ENCODE measurements around the gene STK32C.

STK32C gene

DNA sequence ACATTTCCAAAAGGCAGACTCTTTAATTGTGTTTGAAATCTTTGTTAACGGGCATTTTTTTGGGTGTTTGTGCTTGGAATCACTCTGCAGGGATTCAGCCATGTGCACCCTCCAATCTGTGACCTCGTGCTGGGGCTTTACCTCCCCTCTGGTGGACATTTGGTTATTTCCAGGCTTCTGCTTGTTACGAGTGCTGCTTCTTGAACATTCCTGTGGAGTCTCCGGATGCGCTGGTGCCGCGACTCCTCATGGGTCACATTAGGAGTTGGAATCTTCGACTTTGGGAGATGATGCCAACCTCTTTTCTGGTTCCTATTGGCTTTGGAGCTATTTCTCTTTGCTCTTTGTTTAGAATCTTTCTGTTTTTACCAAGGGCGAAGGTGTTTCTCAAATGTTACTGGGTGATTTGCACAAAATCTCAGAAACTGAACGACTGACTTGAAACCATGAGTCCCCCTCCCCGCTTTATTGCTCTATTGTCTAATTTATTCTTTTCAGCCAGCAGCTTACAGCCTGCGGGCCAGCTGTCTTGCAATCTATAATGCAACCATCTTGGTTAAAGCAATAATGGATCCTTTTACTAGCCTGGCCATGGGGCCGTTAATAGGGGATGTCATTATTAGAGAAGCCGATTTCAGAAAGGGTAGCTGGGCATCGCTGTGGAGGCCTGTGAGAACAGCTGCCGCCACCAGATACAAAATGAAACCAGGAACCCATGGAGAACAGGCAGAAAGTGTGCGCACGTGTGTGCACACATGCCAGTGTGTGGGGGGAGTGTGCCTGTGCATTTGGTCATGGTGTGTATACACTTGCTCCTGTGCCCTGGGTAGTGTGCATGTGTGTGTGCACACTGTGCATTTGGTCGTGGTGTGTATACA is 130.9 kb downstream of the STK32C start:
- DNase-seq = no peak

DNA sequence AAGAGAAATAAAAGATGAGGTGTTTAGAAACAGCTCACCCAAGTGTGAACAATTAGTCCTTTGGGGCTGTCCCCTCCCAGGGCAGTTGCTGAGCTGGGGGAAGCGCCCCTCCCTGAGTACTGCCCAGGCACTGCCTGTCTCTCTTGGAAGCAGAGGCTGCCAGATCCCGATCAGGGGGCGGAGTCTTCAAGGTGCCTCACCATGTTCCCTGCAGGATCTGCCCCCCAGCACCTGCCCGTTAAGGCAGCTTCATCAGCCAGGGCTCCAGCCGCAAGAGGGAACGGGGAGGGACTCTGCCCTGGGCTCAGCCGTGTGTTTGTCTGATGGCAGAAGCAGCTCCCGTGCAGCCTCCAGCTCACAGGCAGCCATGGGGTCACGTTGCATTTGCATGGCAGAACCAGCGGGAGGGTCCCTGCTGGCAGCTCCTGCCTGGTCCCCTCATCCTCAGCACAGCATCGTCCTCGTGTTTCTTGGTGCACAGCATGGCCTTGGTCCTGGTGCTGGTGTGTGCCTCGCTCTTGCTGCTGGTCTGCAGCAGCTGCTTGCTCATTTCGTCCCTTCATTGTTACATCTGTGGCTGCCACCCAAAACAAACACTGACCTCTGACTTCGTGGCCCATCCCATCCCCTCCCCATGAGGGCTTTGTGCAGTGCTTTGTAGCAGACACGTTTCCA is 131.7 kb downstream of the STK32C start:
- no peak for DNase-seq

DNA sequence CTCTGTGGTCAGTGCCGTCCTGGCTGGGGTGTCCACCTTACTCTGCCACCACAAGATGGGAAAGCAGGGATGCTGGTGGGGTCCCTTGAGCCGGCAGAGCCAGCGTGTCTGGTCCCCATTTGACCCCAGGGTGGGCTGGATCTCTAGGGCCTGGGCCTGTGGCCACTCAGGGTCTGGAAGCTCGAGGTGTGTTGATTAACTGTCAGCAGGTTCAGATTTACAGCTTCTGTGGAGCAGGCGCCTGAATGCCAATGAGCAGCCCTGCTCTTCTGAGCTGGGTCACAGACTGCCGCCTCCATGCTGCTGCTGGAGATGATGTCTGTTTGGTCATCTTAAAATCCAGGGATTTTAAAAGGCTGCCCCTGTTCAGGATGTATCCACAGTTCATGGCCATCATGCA is 132.3 kb downstream of the STK32C start:
- no peak for DNase-seq

DNA sequence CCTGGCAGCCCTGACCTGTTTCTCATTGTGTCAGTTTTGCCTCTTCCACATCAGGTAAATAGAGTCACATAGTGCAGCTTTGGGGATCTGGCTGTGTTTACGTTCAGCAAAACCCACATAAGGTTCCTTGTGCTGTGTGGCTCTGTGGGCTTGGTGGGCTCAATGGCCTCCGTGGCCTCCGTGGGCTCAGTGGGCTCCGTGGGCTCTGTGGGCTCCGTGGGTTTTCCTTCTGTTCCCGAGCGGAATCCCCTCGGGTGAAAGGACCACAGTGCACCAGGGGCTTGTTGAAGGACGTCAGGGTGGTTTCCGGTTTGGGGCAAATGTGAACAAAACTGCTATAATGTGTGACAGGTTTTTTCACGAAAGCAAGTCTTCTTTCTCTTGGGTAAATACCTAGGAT is 133.5 kb downstream of the STK32C start:
- no peak for DNase-seq

DNA sequence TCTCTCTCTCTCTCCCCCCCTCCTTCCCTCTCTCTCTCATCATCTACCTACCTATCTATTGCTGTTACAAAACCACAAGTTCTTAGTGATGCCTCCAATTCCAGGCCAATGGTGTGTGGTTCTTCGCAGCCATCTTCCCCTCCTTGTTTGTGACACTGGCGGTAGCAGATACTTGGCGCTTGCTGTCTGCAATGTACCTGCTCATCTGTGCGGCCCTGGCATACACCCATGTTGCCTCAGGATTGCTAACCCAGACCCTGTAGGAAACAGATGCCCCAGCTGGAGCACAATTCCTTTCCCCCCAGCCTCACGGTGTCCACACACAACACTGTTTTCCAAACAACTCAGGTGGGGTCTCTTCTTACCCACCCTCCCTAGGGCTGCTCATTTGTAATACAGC is 134.6 kb downstream of the STK32C start:
- DNase-seq = no peak

DNA sequence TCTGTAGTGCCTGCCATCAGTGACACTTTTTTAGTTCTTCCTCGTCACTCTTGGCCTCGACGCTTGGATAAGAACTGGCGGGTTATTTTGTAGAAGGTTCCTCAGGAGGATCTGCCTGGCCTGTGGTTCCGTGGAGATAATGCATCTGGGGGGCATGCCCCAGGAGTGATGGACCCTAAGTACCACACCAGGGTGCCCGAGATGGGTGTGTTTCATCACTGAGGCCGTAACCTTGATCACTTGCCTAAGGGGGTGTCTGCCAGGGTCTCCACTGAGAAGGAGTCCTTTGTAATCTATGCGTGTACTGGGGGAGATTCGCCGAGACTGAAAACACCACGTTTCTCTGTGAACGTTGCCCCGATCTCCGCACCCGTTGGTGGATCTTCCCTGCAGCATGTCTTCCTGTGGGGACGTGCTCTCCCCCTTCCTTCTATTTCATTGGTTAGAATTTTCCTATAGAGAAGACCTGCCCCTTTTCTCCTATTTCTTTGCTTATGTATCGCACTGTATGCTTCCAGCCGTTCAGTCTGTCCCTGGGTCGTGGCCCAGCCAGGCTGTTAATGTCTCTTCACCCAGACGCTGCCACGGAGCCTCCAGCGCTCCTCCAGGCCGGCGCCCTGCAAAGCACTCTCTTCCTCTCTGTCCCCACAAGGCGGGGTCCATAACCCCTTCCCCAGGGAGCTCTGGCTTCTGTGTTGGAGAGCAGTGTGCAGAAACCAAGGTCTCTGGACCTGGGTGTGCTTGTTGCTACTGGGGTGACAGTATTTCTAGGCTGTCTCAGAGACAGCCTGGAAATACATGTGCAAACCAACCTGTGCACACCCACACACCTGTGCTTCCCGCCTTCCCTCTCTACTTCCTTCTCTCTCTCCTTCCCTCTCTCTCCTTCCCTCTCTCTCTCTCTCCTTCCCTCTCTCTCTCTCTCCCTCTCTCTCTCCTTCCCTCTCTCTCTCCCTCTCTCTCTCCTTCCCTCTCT is 135.4 kb downstream of the STK32C start:
- DNase-seq = no peak

DNA sequence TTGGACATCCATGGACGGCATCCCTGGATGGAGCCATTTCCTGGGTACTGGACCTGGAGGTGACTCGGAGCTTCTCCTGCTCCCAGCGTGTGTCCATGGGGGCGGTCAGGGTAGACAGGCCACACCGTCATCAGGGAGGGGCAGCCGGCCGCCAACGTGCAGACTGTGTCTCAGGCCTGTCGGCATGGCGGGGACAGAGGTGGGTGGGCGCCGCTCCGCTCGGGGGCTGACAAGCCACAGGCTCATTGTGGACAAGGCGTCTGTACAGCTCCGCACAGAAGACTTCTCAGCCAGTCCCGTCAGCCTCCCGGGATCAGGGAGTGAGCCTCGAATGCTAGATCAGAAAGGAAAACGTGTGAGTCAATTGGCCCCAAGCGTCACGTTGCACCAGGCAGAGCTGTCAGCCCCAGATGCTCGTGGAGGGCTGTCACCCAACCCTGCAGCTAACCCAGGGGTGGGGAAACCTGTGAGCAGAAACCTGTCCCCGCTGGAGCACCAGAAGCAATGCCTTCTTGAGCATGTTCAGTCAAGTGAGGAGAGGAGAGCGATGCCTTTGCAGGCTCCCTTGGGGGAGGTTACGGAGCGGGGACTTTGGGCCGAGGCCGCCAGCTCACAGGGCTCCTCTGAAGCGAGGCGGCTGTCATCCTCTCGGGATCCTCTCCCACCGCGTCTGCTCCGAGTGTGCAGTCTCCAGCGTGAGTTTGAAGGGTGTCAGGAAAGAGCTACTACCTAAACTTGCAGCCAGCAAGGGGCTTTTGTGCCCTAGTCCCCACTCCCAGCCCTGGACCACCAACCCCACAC is 137.0 kb downstream of the STK32C start:
- no peak for DNase-seq

DNA sequence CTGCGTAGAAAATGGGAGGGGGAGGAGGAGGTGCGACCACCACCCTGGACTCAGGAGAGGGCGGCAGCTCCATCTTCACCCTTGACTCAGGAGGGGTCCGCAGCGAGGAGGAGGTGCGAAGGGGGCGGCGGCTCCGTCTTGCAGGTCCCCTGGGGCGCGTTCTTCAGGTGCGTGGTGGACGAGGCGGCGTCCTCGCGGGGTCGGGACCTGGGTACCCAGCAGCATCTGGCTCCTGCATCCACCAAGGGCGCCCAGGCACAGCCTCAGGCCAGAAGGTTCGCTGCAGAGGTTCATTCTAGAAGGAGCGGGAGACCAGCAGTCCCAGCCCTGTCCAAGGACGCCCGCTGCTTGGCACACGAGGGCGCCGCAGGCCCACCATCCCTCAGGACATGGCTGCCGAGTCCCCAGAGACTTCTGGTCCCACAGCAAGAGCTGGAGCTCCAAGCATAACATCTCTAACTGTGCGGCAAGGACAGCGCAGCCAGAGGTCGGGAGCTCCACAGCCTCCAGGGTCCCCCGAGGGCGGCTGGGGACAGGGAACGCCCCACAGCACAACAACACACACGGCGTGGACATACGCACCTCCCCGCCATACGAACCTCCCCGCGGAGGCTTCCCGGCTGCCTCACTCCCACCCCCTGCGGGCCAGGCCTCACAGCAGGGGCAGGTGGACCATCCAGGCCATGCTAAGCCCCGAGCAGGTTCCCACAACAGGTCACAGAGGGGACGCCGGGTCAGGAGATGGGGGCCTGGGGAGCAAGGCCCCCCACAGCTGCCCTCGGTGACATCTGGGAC is 137.8 kb downstream of the STK32C start:
- no peak for DNase-seq

DNA sequence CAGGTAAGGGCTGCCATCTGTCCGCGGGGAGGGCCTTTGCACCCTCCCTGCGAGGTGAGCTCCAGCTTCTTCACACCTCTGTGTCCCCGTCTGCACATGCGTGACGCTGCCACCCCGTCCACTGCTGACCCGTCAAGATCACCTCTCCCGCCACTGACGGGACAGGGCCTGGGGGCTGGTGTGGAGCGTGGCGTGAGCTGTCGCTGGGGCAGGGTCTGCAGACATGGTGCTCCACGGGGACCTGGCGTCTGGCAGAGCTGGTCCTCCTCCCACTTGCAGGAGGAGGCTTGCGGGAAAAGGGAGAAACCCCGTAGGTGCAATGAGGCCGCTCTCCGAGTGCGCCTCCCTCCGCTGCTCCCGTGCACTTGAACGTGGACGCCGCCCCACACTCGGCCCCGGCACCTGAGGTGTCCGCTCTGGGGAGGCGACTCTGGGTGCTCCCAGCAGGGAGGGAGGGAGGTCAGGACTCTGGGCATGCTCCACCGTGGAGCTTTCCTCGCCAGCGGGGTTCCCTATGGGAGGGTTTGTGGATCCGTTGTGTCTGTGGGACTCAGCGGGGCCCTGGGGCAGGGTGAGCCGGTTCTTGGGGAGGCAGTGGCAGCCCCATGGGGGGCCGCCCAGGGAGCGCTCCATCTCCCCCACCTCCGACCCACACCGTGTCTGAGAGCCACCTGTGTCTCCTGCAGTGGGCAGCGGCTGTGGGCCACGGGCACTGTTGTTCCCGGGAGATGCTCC is 138.6 kb downstream of the STK32C start:
- no peak for DNase-seq

DNA sequence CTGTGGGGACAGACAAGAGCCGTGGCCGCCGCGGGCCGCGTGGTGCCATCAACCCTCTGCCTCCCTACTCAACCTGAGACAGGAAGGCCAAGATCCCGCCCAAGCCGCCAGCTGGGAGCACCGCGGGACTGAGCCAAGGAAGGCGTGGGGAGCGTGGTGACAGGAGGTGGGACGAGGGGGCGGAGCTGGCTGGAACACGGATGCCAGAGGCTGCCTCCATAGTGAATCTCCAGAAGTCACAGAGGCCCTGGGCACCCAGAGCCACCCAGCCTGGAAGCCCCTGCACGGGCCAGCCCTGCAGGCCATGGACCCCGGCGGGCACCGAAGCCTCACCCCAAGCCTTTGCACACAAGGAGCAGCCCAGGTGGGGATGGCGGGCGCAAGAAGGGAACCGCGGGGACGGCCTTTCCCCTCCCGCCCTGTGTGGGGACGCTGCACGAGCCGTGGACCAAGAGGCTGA is 139.1 kb downstream of the STK32C start:
- no peak for DNase-seq

DNA sequence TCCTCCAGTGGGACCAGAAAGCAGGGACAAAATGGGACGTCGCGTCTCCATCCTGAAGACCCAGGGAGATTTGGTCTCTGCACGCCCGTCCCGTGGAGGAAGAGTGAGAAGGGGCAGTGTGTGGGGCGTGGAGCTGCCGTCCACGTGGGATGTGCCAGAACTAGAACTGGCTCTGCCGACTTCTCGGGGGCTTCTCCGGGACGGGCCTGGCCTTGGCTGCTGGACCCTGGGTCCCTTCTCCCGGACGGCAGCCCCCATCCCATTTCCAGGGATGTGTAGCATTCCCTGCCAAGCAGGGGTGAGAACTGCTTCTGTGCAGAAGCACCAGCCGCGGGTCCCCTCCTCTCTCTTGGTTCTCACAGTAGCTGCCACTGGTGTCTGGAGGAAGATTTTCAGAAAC is 139.8 kb downstream of the STK32C start:
- DNase-seq = no peak

DNA sequence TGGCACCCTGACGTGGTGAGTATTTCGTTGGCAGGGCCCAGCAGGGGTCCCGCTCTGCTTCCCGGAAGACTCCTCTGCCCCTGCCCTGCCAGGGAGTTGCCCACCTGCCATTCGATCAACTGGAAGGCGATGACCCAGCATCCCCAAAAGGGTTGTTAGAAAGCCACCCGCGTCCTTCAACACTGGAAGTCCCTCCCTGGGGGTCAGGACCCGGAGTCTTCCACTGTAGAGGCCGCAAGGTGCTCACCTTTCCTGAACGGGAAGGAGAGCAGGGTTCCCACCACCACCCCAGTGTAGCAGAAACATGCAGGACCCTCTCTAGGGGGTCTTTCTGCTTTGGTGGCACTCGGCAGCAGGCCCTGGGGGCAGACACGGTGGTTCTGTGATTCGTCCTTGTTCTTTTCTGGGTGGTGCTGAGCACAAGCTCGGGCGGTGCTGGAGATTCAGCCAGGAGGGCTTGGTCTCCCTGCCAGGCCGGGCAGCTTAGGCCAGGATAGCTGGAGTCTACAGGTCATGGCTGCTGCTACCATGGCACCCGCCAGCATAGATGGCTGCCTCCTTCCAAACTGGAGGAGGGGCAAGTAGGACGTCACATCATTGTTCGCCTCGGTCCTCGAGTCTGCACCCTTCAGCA is 140.6 kb downstream of the STK32C start:
- no peak for DNase-seq

DNA sequence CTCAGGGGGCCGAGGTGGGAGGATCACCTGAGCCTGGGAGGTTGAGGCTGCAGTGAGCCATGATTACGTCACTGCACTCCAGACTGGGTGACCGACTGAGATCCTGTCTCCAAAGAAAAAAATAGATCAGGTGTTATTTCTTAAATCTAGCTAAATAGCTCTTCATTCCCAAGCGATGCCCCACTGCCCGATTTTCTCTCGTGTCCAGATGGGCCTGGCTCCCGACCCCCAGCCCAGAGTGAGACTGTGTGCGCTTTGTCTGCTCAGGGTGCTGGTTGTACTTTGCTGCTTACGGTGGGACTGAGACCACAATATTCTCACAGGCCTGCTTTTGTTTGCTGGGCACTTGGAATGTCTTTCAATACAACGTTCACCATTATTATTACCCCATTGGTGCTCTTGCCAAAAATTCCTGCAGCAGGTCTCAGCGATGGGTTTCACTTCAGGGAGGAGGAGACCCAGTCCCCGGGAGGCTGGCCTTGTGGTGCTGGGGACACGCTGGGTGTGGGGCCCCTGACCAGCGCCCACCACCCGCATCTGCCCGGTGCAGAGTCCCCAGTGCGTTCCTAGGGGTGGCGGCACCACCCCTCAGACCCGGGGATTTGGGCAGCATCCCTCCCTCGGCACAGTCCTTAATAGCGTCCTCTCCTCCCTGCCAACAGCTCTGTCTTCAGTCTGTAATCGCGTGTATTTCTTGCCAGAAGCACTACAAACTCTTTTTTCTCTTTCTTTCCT is 141.4 kb downstream of the STK32C start:
- no peak for DNase-seq

DNA sequence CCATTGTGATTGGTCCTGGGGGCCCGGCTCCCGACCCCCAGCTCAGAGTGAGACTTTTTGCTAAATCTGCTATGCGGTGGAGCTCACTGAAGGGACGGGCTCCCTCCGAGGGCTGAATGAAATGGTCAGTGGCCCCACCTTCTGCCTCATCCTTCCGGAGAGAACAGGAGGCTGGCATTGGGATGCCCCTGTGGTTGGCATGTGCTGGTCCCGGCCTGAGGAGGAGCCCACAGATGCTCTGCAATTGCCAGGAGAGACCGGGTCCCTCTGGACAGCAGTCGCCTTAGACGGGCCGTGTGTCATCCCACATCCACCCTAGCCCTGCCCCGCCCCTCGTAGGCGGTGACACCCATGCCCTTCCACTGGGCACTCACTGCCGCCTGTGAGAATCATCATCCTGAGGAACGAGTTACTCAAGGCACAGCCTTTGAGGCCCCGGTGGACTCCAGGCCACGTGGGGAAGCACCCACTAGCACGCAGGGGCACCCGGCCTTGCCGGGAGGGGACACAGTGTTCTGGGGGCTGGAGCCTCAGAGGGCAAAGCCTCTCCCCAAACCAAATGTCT is 142.3 kb downstream of the STK32C start:
- no peak for DNase-seq

DNA sequence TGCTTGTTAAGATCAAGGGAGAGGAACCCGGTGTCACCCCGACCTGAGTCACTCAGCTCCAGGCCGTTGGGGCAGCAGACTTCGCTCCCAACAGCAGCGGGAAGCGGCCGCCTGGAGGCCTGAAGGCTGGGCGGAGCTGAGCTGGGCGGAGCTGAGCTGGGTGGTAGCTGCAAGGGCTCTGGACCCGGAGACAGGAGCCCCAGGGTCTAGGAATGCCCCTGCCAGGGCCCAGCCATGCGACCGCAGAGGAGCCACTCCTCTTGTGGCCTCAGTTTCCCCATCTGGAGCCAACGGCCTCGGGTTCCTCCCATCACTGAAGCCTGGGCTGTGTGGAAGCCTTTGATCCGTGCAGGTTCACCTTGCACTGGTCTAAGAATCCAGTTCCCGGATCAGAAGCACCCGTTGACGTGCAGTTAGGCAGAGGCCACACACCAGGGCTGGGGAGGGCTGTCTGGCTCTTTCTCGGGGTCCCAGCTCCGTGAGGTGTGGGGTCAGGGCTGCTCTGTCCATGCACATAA is 142.9 kb downstream of the STK32C start:
- no peak for DNase-seq

DNA sequence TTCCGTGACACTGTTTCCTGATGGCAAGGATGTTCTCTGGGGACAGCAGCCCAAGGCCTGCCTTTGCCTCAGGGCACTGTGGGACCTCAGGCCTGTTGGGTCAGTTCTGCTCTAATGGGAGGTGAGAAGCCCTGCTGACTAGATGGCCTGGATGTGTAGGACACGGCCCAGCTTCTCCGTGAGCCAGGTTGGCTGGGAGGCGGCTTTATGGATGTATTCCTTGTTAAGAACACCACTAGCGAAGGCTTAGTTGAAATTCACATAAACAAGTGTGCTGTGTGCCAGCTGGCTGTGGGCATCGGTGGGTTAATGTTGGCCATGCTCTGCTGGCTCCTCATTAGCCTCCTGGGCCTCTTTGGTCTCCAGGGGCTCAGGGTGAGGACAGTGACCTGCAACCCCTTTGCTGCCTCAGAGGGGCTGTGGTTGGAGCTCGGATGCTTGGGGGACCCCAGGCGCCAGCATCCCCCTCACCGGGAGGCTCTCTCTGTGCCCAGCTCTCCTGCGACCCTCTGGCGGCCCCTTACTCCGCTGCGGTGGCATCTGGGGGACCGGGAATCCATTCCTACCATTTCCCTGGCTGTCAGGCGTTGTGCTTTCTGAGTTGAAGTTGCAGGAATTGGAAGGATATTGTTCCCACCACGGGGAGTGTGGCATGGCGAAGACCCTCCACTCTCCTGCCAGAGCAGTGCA is 143.8 kb downstream of the STK32C start:
- DNase-seq = no peak

DNA sequence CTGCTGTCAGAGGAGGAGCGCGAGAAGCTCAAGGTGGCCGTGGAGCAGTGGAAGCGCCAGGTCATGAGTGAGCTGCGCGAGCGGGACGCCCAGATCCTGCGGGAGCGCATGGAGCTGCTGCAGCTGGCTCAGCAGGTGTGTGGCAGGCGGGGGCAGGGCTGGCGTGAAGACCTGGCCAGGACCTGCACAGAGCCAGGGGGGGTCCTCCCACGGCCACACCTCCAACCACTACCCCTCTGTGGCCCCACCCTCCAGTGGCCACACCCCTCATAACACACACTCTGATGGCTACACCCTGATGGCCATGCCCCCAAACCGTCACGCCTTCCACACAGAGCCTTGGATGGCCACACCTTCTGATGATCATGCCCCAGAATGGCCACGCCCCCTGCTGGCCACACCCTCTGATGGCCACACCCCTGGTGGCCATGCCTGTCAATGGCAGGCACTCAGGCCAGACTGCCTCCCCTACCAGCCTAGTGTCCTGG is 144.4 kb downstream of the STK32C start:
- no peak for DNase-seq
